WTC11 (cell line): ENCODE measurements around the gene GPC6. TPM values are rescaled to one million over a fixed set of nuclear protein-coding genes. Genes with fewer than 3 reads are reported as not detected.

ENCODE experiments used
- ATAC-seq: fragments of 200-7000 bp; cut with Tn5 transposase; 2 replicates; pipeline ENCODE4 v1.10.0; 2021; ENCODE audit warnings: mild to moderate bottlenecking, moderate library complexity
- CTCF ChIA-PET: fragments of 300-600 bp; sonication (Branson Sonifier 250); formaldehyde crosslinking; loops from one replicate; lab custom pipeline; 2021; ENCODE audit warnings: antibody characterized with exemption; lab: Charles Lee
- POLR2A ChIA-PET: fragments of 350-600 bp; sonication (Branson Sonifier 250); formaldehyde crosslinking; loops from one replicate; lab custom pipeline; 2021; ENCODE audit warnings: antibody characterized with exemption; lab: Charles Lee
- DNase-seq: peaks from one replicate; pipeline ENCODE4 v3.0.0; 2021; ENCODE audit warnings: low spot score
- H3K27ac Mint-ChIP-seq: 2 replicates; pipeline ENCODE4 v1.8.0; 2021; ENCODE audit warnings: mixed read lengths
- H3K27me3 Mint-ChIP-seq: 2 replicates; pipeline ENCODE4 v1.8.0; 2021; ENCODE audit warnings: low read depth, mild to moderate bottlenecking, moderate library complexity, mixed read lengths
- H3K36me3 Mint-ChIP-seq: 2 replicates; pipeline ENCODE4 v1.8.0; 2021; ENCODE audit warnings: mixed read lengths
- H3K4me1 Mint-ChIP-seq: 2 replicates; pipeline ENCODE4 v1.8.0; 2022; ENCODE audit warnings: mixed read lengths
- H3K4me3 Mint-ChIP-seq: 2 replicates; pipeline ENCODE4 v1.8.0; 2021; ENCODE audit warnings: mild to moderate bottlenecking, moderate library complexity, mixed read lengths
- H3K9me3 Mint-ChIP-seq: 2 replicates; pipeline ENCODE4 v1.8.0; 2021; ENCODE audit warnings: mixed read lengths
- ATF1 ChIP-seq: sonication (generic); formaldehyde crosslinking; IDR thresholded peaks from 2 replicates; pipeline ENCODE4 v1.8.1; 2023; ENCODE audit warnings: mild to moderate bottlenecking, moderate library complexity, missing genetic modification reagents
- ATF2 ChIP-seq: sonication (generic); formaldehyde crosslinking; IDR thresholded peaks from 2 replicates; pipeline ENCODE4 v1.8.1; 2022; ENCODE audit warnings: low read depth, missing genetic modification reagents, borderline replicate concordance
- ESRRA ChIP-seq: sonication (generic); formaldehyde crosslinking; IDR thresholded peaks from 2 replicates; pipeline ENCODE4 v1.8.1; 2022; ENCODE audit warnings: mild to moderate bottlenecking, missing genetic modification reagents, borderline replicate concordance
- GTF2I ChIP-seq: fragments of 250-450 bp; sonication (Bioruptor Pico); conservative IDR thresholded peaks from 2 replicates; pipeline ENCODE4 v1.4.0; 2021; ENCODE audit warnings: mild to moderate bottlenecking
- MXD4 ChIP-seq: fragments of 250-450 bp; sonication (Bioruptor Pico); IDR thresholded peaks from 2 replicates; pipeline ENCODE4 v1.8.0; 2021; ENCODE audit warnings: mild to moderate bottlenecking, moderate library complexity, borderline replicate concordance
- NFYB ChIP-seq: sonication (generic); formaldehyde crosslinking; conservative IDR thresholded peaks from 2 replicates; pipeline ENCODE4 v1.8.0; 2022; ENCODE audit warnings: low read depth, missing genetic modification reagents
- RELA ChIP-seq: sonication (generic); formaldehyde crosslinking; IDR thresholded peaks from 2 replicates; pipeline ENCODE4 v1.8.1; 2022; ENCODE audit warnings: missing genetic modification reagents, mild to moderate bottlenecking, borderline replicate concordance
- SMAD3 ChIP-seq: sonication (generic); formaldehyde crosslinking; IDR thresholded peaks from 2 replicates; pipeline ENCODE4 v1.8.0; 2022; ENCODE audit warnings: missing genetic modification reagents, mild to moderate bottlenecking, borderline replicate concordance
- SP1 ChIP-seq: sonication (generic); formaldehyde crosslinking; conservative IDR thresholded peaks from 2 replicates; pipeline ENCODE4 v1.8.1; 2022; ENCODE audit warnings: missing genetic modification reagents
- ZMAT4 ChIP-seq: fragments of 250-450 bp; sonication (Bioruptor Pico); IDR thresholded peaks from 2 replicates; pipeline ENCODE4 v1.9.0; 2021; ENCODE audit warnings: mild to moderate bottlenecking
- ZNF232 ChIP-seq: sonication (generic); formaldehyde crosslinking; IDR thresholded peaks from 2 replicates; pipeline ENCODE4 v1.8.0; 2022; ENCODE audit warnings: mild to moderate bottlenecking, missing genetic modification reagents
- ZNF263 ChIP-seq: sonication (generic); formaldehyde crosslinking; IDR thresholded peaks from 2 replicates; pipeline ENCODE4 v1.8.1; 2022; ENCODE audit warnings: low read depth, mild to moderate bottlenecking, moderate library complexity, missing genetic modification reagents
- total RNA-seq: library from RNA; stranded (reverse); gene quantifications from 3 replicates; pipeline ENCODE4 v1.2.3, GENCODE V29; 2021
- TF ChIP-seq, protein P1 (sequence below): sonication (generic); formaldehyde crosslinking; IDR thresholded peaks from 2 replicates; pipeline ENCODE4 v1.8.0; 2023; ENCODE audit warnings: mild to moderate bottlenecking, missing genetic modification reagents
- TF ChIP-seq, protein P2 (sequence below): sonication (generic); formaldehyde crosslinking; IDR thresholded peaks from 2 replicates; pipeline ENCODE4 v1.8.1; 2023; ENCODE audit warnings: mild to moderate bottlenecking, missing genetic modification reagents
- TF ChIP-seq, protein P3 (sequence below): fragments of 250-450 bp; sonication (Bioruptor Pico); IDR thresholded peaks from 2 replicates; pipeline ENCODE4 v2.1.2; 2022; ENCODE audit warnings: mild to moderate bottlenecking, moderate library complexity
- TF ChIP-seq, protein P4 (sequence below): sonication (generic); formaldehyde crosslinking; IDR thresholded peaks from 2 replicates; pipeline ENCODE4 v1.8.1; 2023; ENCODE audit warnings: mild to moderate bottlenecking, missing genetic modification reagents, moderate library complexity

The GPC6 gene
- total RNA-seq, 1 experiment from 2014 or later: 19.5 TPM

GRCh38 chr13:93843082-93843481, 616.5 kb downstream of the GPC6 start:
- H3K27me3 Mint-ChIP-seq: no peaks in the 10 kb centered on the region
- ChIA-PET CTCF (interaction anchor here (0.9 kb wide), 1 partner anchor 1120 kb away, joined by 5 read pairs; no protein-coding TSS in a partner anchor), POLR2A (no interaction called here)
- no peak overlapping the region for H3K27ac Mint-ChIP-seq
- ATAC-seq: no peak
- no peak overlapping the region for H3K4me3 Mint-ChIP-seq
- no peaks in the 10 kb centered on the region for H3K36me3 Mint-ChIP-seq
- no peaks in the 10 kb centered on the region for H3K9me3 Mint-ChIP-seq
- no peak for DNase-seq
- TF ChIP-seq GTF2I (no peak), ATF2 (CRISPR knock-in tag) (no peak), ZNF232 (no peak), ESRRA (CRISPR knock-in tag) (no peak), SMAD3 (CRISPR knock-in tag) (no peak), ZMAT4 (no peak), ZNF263 (CRISPR knock-in tag) (no peak), SP1 (CRISPR knock-in tag) (no peak), MXD4 (no peak), ATF1 (CRISPR knock-in tag) (no peak), RELA (CRISPR knock-in tag) (no peak)
- TF ChIP-seq, protein P1, sequence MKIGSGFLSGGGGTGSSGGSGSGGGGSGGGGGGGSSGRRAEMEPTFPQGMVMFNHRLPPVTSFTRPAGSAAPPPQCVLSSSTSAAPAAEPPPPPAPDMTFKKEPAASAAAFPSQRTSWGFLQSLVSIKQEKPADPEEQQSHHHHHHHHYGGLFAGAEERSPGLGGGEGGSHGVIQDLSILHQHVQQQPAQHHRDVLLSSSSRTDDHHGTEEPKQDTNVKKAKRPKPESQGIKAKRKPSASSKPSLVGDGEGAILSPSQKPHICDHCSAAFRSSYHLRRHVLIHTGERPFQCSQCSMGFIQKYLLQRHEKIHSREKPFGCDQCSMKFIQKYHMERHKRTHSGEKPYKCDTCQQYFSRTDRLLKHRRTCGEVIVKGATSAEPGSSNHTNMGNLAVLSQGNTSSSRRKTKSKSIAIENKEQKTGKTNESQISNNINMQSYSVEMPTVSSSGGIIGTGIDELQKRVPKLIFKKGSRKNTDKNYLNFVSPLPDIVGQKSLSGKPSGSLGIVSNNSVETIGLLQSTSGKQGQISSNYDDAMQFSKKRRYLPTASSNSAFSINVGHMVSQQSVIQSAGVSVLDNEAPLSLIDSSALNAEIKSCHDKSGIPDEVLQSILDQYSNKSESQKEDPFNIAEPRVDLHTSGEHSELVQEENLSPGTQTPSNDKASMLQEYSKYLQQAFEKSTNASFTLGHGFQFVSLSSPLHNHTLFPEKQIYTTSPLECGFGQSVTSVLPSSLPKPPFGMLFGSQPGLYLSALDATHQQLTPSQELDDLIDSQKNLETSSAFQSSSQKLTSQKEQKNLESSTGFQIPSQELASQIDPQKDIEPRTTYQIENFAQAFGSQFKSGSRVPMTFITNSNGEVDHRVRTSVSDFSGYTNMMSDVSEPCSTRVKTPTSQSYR (CRISPR knock-in tag): no peak
- TF ChIP-seq, protein P2, sequence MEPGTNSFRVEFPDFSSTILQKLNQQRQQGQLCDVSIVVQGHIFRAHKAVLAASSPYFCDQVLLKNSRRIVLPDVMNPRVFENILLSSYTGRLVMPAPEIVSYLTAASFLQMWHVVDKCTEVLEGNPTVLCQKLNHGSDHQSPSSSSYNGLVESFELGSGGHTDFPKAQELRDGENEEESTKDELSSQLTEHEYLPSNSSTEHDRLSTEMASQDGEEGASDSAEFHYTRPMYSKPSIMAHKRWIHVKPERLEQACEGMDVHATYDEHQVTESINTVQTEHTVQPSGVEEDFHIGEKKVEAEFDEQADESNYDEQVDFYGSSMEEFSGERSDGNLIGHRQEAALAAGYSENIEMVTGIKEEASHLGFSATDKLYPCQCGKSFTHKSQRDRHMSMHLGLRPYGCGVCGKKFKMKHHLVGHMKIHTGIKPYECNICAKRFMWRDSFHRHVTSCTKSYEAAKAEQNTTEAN (CRISPR knock-in tag): no peak
- peaks cover 18% of the 10 kb centered on the region for H3K4me1 Mint-ChIP-seq

GRCh38 chr13:93847162-93847561, 620.6 kb downstream of the GPC6 start:
- Mint-ChIP-seq H3K4me3 (no peak overlapping the region), H3K9me3 (no peaks in the 10 kb centered on the region), H3K4me1 (peaks cover 13% of the 10 kb centered on the region), H3K27ac (peak overlapping the region; percentile 24; the same call in 1 of the 2 replicates), H3K36me3 (no peaks in the 10 kb centered on the region), H3K27me3 (no peaks in the 10 kb centered on the region)
- ATAC-seq (no peak), DNase-seq (no peak)
- CTCF ChIA-PET: no interaction called here
- POLR2A ChIA-PET: interaction anchor here (0.6 kb wide), 1 partner anchor 21 kb away, joined by 4 read pairs; no protein-coding TSS in a partner anchor
- no peak for TF ChIP-seq NFYB
- TF ChIP-seq, protein P3, sequence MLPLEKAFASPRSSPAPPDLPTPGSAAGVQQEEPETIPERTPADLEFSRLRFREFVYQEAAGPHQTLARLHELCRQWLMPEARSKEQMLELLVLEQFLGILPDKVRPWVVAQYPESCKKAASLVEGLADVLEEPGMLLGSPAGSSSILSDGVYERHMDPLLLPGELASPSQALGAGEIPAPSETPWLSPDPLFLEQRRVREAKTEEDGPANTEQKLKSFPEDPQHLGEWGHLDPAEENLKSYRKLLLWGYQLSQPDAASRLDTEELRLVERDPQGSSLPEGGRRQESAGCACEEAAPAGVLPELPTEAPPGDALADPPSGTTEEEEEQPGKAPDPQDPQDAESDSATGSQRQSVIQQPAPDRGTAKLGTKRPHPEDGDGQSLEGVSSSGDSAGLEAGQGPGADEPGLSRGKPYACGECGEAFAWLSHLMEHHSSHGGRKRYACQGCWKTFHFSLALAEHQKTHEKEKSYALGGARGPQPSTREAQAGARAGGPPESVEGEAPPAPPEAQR: no peak

DNA sequence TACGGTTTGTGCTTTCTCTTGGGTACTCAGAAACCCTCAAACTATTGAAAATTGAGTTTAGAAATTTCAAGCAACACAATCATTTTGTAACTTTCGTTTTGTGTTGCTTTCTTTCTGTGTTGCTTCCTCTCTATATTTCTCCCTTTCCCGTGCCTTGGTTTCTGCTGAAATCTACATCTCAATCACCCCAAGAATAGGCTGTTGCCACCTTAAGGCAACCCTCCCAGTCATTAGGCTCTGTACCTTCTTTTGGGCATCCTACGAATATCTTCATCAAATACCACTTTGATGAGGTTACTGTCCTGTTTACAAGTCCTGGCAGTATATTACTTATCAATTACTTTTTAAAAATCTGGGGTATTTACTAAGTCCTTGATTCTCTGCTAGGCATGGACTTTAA, 621.6 kb downstream of the GPC6 start:
- DNase-seq (no peak), ATAC-seq (peak; percentile 52)
- Mint-ChIP-seq H3K4me3 (no peak overlapping the region), H3K4me1 (peaks cover 13% of the 10 kb centered on the region), H3K36me3 (no peaks in the 10 kb centered on the region), H3K27ac (no peak overlapping the region), H3K9me3 (no peaks in the 10 kb centered on the region), H3K27me3 (no peaks in the 10 kb centered on the region)
- POLR2A ChIA-PET: no interaction called here
- TF ChIP-seq ZNF263 (CRISPR knock-in tag) (no peak), NFYB (no peak)
- TF ChIP-seq, protein P4, sequence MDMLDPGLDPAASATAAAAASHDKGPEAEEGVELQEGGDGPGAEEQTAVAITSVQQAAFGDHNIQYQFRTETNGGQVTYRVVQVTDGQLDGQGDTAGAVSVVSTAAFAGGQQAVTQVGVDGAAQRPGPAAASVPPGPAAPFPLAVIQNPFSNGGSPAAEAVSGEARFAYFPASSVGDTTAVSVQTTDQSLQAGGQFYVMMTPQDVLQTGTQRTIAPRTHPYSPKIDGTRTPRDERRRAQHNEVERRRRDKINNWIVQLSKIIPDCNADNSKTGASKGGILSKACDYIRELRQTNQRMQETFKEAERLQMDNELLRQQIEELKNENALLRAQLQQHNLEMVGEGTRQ (CRISPR knock-in tag): no peak
- CTCF ChIA-PET: no interaction called here
